ENCODE data around the gene DENND5A.

Gene DENND5A

DNA sequence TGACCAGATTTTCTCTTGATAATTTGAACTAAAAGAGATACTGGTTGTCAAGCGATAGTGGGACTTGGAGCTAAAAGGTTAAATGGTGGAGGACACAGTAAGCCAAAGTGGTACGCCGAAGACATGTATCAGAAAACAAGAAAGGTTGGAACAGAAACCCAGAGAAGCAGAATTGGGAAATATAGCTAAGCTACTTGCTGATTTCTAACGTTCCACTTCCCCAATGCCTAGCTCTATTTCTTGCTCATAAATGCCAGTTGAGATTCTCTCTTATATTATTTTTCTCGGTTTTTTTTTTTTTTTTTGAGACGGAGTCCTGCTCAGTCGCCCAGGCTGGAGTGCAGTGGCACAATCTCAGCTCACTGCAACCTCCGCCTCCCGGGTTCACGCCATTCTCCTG is 36.6 kb upstream of the DENND5A start:
- no peak for DNase-seq (ENCODE audit: low read depth, low spot score)
- in situ Hi-C loops (cut with HindIII; ENCODE audit: low sequenced_read_pairs), result no loop called here
- no peak overlapping the region for H3K4me3 ChIP-seq (ENCODE audit: low read depth, low read length)
- TF ChIP-seq, protein P1, sequence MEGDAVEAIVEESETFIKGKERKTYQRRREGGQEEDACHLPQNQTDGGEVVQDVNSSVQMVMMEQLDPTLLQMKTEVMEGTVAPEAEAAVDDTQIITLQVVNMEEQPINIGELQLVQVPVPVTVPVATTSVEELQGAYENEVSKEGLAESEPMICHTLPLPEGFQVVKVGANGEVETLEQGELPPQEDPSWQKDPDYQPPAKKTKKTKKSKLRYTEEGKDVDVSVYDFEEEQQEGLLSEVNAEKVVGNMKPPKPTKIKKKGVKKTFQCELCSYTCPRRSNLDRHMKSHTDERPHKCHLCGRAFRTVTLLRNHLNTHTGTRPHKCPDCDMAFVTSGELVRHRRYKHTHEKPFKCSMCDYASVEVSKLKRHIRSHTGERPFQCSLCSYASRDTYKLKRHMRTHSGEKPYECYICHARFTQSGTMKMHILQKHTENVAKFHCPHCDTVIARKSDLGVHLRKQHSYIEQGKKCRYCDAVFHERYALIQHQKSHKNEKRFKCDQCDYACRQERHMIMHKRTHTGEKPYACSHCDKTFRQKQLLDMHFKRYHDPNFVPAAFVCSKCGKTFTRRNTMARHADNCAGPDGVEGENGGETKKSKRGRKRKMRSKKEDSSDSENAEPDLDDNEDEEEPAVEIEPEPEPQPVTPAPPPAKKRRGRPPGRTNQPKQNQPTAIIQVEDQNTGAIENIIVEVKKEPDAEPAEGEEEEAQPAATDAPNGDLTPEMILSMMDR (IDR thresholded peaks at IDR 0.05; ENCODE audit: low read depth, low read length), result no peak

DNA sequence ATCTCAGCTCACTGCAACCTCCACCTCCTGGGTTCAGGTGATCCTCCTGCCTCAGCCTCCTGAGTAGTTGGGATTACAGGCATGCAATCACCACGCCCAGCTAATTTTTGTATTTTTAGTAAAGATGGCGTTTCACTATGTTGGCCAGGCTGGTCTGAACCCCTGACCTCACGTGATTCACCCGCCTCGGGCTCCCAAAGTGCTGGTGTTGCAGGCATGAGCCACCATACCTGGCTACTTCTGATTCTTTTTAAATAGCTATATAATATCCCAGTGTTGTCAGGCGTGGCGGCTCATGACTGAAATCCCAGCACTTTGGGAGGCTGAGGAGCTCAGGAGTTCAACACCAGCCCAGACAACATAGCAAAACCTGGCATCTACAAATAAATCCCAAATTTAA is 28.5 kb upstream of the DENND5A start:
- no peak for DNase-seq (ENCODE audit: low read depth, low spot score)
- in situ Hi-C loops (cut with HindIII; ENCODE audit: low sequenced_read_pairs), result no loop called here
- TF ChIP-seq, protein P1 (IDR thresholded peaks at IDR 0.05; ENCODE audit: low read depth, low read length), result no peak
- no peak overlapping the region for H3K4me3 ChIP-seq (ENCODE audit: low read depth, low read length)

DNA sequence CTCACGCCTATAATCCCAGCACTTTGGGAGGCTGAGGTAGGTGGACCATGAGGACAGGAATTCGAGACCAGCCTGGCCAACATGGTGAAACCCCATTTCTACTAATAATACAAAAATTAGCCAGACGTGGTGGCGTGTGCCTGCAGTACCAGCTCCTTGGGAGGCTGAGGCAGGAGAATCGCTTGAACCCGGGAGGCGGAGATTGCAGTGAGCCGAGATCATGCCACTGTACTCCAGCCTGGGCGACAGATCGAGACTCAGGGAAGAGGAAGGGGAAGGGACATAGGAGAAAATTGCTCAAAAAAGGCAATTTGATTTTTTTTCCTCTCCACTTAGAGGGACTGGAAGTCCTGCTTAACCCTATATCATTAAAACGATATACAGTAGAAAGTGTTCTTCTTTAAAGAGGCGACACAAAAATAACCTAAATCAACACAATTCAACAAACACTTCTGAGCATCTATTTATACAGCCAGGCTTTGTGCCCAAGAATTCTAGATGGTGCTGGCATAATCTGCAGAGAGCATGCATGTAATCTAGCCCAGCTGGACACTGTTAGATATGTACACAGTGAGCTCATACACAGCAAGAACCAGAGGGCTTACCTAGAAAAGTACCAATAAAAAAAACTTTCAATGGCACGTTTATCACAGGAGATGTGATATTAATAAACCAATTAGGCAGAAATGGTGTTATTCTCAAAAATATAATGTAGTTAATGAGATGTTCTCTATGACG is 20.9 kb upstream of the DENND5A start:
- TF ChIP-seq, protein P1 (IDR thresholded peaks at IDR 0.05; ENCODE audit: low read depth, low read length), result no peak
- no peak overlapping the region for H3K4me3 ChIP-seq (ENCODE audit: low read depth, low read length)
- DNase-seq (ENCODE audit: low read depth, low spot score), result no peak
- in situ Hi-C loops (cut with HindIII; ENCODE audit: low sequenced_read_pairs), result no loop called here

DNA sequence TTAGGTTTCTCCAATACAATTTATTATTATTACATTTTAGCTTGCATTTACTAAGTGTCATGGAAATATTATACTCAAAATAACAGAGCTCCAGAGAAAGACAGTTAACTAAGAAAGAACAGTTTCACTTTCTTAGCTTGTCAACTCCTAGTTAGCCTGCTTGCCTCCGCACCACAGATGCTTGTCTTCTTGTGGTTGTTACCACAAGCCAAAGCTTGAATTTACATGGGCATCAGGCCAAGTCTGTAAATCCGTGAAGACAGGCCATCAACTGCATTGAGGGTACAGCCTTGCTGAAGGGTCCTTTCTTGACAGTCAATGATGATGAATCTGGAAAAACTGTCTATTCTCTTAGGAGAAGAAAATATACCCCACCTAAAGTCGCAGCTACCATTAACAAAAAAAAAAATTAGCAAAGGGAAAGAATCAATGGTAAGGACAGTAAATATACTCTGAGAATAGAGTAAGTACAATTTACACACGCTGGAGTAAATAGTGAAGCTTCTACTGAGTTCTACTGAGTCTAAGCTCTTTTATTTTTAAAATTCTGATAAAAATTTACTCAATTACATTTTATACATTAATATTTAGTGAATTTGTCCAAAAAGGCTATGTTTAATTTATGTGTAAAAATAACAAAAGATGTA is 15.6 kb upstream of the DENND5A start:
- no peak overlapping the region for H3K4me3 ChIP-seq (ENCODE audit: low read depth, low read length)
- TF ChIP-seq, protein P1 (IDR thresholded peaks at IDR 0.05; ENCODE audit: low read depth, low read length), result no peak
- DNase-seq (ENCODE audit: low read depth, low spot score), result peak; percentile 88
- in situ Hi-C loops (cut with HindIII; ENCODE audit: low sequenced_read_pairs), result no loop called here

DNA sequence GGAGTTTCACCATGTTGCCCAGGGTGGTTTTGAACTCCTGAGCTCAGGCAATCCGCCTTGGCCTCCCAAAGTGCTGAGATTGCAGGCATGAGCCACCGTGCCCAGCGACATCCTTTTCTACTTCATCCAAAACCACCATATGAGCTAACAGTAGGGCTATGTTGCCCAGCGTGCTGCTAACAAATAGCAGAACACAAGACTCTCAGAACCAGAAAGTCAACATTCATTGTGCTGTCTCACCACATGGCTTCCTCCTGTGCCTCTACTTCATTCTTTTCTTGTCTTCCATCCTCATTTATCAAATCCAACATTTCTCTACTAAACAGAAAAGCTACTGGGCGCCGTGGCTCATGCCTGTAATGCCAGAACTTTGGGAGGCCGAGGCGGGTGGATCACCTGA is 12.0 kb upstream of the DENND5A start:
- no peak for DNase-seq (ENCODE audit: low read depth, low spot score)
- in situ Hi-C loops (cut with HindIII; ENCODE audit: low sequenced_read_pairs), result no loop called here
- no peak overlapping the region for H3K4me3 ChIP-seq (ENCODE audit: low read depth, low read length)
- TF ChIP-seq, protein P1 (IDR thresholded peaks at IDR 0.05; ENCODE audit: low read depth, low read length), result no peak

DNA sequence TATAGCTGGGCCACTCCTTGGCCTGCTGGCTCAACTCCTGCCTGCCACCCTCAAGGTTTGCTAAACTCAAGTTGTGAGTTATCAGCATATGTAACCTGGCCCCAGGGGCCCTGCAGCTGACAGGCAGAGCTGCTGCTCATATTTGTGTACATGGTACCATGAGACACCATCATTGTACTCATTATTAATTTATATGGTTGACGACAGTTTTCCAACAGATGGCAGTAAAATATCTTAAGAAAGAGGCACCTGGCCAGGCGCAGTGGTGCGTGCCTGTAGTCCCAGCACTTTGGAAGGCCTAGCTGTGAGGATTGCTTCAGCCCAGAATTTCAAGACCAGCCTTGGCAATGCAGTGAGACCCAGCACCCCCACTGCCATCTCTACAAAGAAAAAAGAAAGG is 11.4 kb upstream of the DENND5A start:
- H3K4me3 ChIP-seq (ENCODE audit: low read depth, low read length), result no peak overlapping the region
- TF ChIP-seq, protein P1 (IDR thresholded peaks at IDR 0.05; ENCODE audit: low read depth, low read length), result no peak
- in situ Hi-C loops (cut with HindIII; ENCODE audit: low sequenced_read_pairs), result no loop called here
- DNase-seq (ENCODE audit: low read depth, low spot score), result no peak

All from astrocyte of the spinal cord (primary cell).